Endothelial cell of umbilical vein (primary cell): Measurements from ENCODE around the gene SPG21. TPM values are rescaled to one million over a fixed set of nuclear protein-coding genes. Genes with fewer than 3 reads are reported as not detected.

Experiments used
- BruUV-seq: library from RNA; stranded (reverse); fragments of 400-500 nt; replicated peaks from 2 replicates; lab custom pipeline; 2021; lab: Mats Ljungman, UMichigan
- CTCF ChIA-PET: fragments of 300-600, 350-600 bp; sonication (Branson Sonifier 250); formaldehyde crosslinking; loops from one replicate; lab custom pipeline; 2021; ENCODE audit warnings: antibody characterized with exemption, inconsistent platforms; lab: Charles Lee
- POLR2A ChIA-PET: fragments of 300-600, 350-600 bp; sonication (Branson Sonifier 250); formaldehyde crosslinking; loops from one replicate; lab custom pipeline; 2021; ENCODE audit warnings: antibody characterized with exemption, inconsistent platforms; lab: Charles Lee
- DNase-seq: peaks from one replicate; pipeline ENCODE4 v3.0.0-alpha.2; 2011; ENCODE audit warnings: low read depth, low spot score
- FAIRE-seq: peaks from 2 replicates; lab custom pipeline; 2011; peaks lifted over from hg19 to GRCh38; lab: Jason Lieb, UNC
- H2AFZ ChIP-seq: 2 replicates; pipeline ENCODE4 v1.6.0; 2012; ENCODE audit warnings: low read depth, low read length, control low read depth, inconsistent platforms
- H3K27ac ChIP-seq: 2 replicates; pipeline ENCODE4 v1.5.1; 2011; ENCODE audit warnings: low read depth, mild to moderate bottlenecking, control low read depth, low read length, moderate library complexity; ENCODE audit not compliant: insufficient read depth
- H3K27me3 ChIP-seq, 2 experiments: 2 replicates each; pipeline versions ENCODE4 v1.6.0 to v1.6.1; 2011; ENCODE audit warnings: low read length in 2 of 2, mixed read lengths in 1 of 2; ENCODE audit not compliant: control insufficient read depth in 2 of 2, insufficient read depth in 2 of 2
- H3K36me3 ChIP-seq, 2 experiments: 2 replicates in 1 of 2; 3 replicates in 1 of 2; pipeline ENCODE4 v1.5.1; 2011; ENCODE audit warnings: low read length in 2 of 2, mild to moderate bottlenecking in 1 of 2, moderate library complexity in 1 of 2; ENCODE audit not compliant: control insufficient read depth in 2 of 2, insufficient read depth in 2 of 2; ENCODE audit errors: extremely low read depth in 1 of 2
- H3K4me1 ChIP-seq: 3 replicates; pipeline ENCODE4 v1.5.1; 2011; ENCODE audit warnings: mild to moderate bottlenecking, low read length; ENCODE audit not compliant: control insufficient read depth, insufficient read depth; ENCODE audit errors: extremely low read depth
- H3K4me2 ChIP-seq: 2 replicates; pipeline ENCODE4 v1.6.1; 2011; ENCODE audit warnings: low read length, control low read depth, mixed read lengths; ENCODE audit not compliant: insufficient read depth
- H3K4me3 ChIP-seq, 3 experiments: fragments of 200-600 bp in 1 of 3; sonication (generic), shearing (Covaris generic) in 1 of 3; replicated peaks in 1 of 3; 2 replicates each; pipeline ENCODE4 v1.5.1; 2011 to 2016; ENCODE audit warnings: control low read depth in 3 of 3, low read length in 3 of 3, mild to moderate bottlenecking in 2 of 3, inconsistent platforms in 1 of 3, low read depth in 1 of 3, moderate library complexity in 1 of 3; ENCODE audit not compliant: insufficient read depth in 1 of 3
- H3K79me2 ChIP-seq: 2 replicates; pipeline ENCODE4 v1.6.0; 2012; ENCODE audit warnings: low read length, inconsistent platforms; ENCODE audit not compliant: control insufficient read depth, insufficient read depth
- H3K9ac ChIP-seq: replicated peaks from 2 replicates; pipeline ENCODE3; 2011; ENCODE audit warnings: low read length, control low read depth; ENCODE audit not compliant: insufficient read depth; ENCODE audit errors: extremely low read depth
- H3K9me1 ChIP-seq: replicated peaks from 3 replicates; pipeline ENCODE4 v1.6.0; 2011; ENCODE audit warnings: mild to moderate bottlenecking, low read length; ENCODE audit not compliant: control insufficient read depth, insufficient read depth; ENCODE audit errors: extremely low read depth
- H3K9me3 ChIP-seq: replicated peaks from 2 replicates; pipeline ENCODE4 v1.5.1; 2012; ENCODE audit warnings: low read length, inconsistent platforms; ENCODE audit not compliant: control insufficient read depth, insufficient read depth
- H4K20me1 ChIP-seq: replicated peaks from 2 replicates; pipeline ENCODE3; 2011; ENCODE audit warnings: mild to moderate bottlenecking, low read length; ENCODE audit not compliant: control insufficient read depth, insufficient read depth; ENCODE audit errors: extremely low read depth
- CTCF ChIP-seq, 2 donors: IDR thresholded peaks; 1 replicate in 1 of 2; 2 replicates in 1 of 2; pipeline ENCODE4 v1.5.1; 2011; ENCODE audit warnings: low read length in 2 of 2, mild to moderate bottlenecking in 2 of 2, moderate library complexity in 2 of 2, control low read depth in 1 of 2, inconsistent platforms in 1 of 2, low read depth in 1 of 2; ENCODE audit not compliant: insufficient read depth in 1 of 2; ENCODE audit errors: extremely low read depth in 1 of 2
- EZH2 ChIP-seq: IDR thresholded peaks from 2 replicates; pipeline ENCODE4 v1.6.1; 2012; ENCODE audit warnings: borderline replicate concordance, low read depth, mild to moderate bottlenecking, moderate library complexity, low read length, inconsistent platforms; ENCODE audit not compliant: severe bottlenecking
- FOS ChIP-seq: IDR thresholded peaks from 2 replicates; pipeline ENCODE4 v1.6.1; 2011; ENCODE audit warnings: mild to moderate bottlenecking, low read length, moderate library complexity, borderline replicate concordance; ENCODE audit not compliant: insufficient read depth
- GATA2 ChIP-seq: IDR thresholded peaks from 2 replicates; pipeline ENCODE4 v1.7.0; 2011; ENCODE audit warnings: low read depth, mild to moderate bottlenecking, moderate library complexity, mixed read lengths, low read length; ENCODE audit not compliant: insufficient read length, insufficient read depth
- JUN ChIP-seq: IDR thresholded peaks from 2 replicates; pipeline ENCODE4 v1.6.1; 2011; ENCODE audit warnings: borderline replicate concordance, low read depth; ENCODE audit not compliant: insufficient read length, insufficient read depth
- MAX ChIP-seq: IDR thresholded peaks from 2 replicates; pipeline ENCODE4 v1.6.1; 2011; ENCODE audit not compliant: insufficient read depth, insufficient read length
- MYC ChIP-seq: IDR thresholded peaks from one replicate; pipeline ENCODE4 v1.6.1; 2011; ENCODE audit warnings: mild to moderate bottlenecking, low read depth, low read length
- POLR2A ChIP-seq: IDR thresholded peaks from 2 replicates; pipeline ENCODE4 v1.6.1; 2012; ENCODE audit warnings: low read depth, mild to moderate bottlenecking, control low read depth, low read length
- POLR2AphosphoS5 ChIP-seq: IDR thresholded peaks from 2 replicates; pipeline ENCODE4 v1.6.1; 2012; ENCODE audit warnings: low read depth, mild to moderate bottlenecking, control low read depth, low read length, moderate library complexity; ENCODE audit not compliant: insufficient read depth
- dilution Hi-C: fragments of 300-500 bp; cut with MboI; formaldehyde crosslinking; loops from one replicate; pipeline ENCODE4 v1.15.0; 2019; ENCODE audit warnings: low sequenced_read_pairs; ENCODE audit not compliant: extremely low pct_ligation_motif_present
- intact Hi-C: fragments of 100-400 bp; cut with micrococcal nuclease; formaldehyde crosslinking; loops from one replicate; pipeline ENCODE4 v1.10.0; 2022
- polyA plus RNA-seq, 4 experiments: library from polyadenylated mRNA; depleted of rRNA in 3 of 4; stranded (reverse) in 3 of 4; unstranded in 1 of 4; fragments of >200 nt; gene quantifications; 2 replicates each; pipeline versions ENCODE4 v1.2.1 to v1.2.3, GENCODE V29; 2011 to 2012; ENCODE audit warnings: missing spikeins in 1 of 4
- total RNA-seq: library from RNA; stranded (reverse); gene quantifications from 2 replicates; pipeline ENCODE4 v1.2.3, GENCODE V29; 2021

SPG21 gene
- total and polyA plus RNA-seq, 2 donors (not counting 3 experiments of a cell fraction or from before 2014, with no cell fraction given) = 70.2 to 82.5 TPM

GRCh38 chr15:64934023-64934422, 55.7 kb downstream of the SPG21 start:
- Histone ChIP-seq H3K9ac (no peak overlapping the region), H3K9me1 (no peaks in the 10 kb centered on the region), H3K36me3 (no peaks in the 10 kb centered on the region), H3K27ac (no peak overlapping the region), H3K4me2 (no peak overlapping the region), H3K27me3 (no peaks in the 10 kb centered on the region), H3K4me3 (no peak overlapping the region), H3K4me1 (peaks cover 17% of the 10 kb centered on the region), H3K79me2 (no peaks in the 10 kb centered on the region), H2AFZ (no peak overlapping the region), H3K9me3 (no peaks in the 10 kb centered on the region), H4K20me1 (no peaks in the 10 kb centered on the region)
- ChIA-PET POLR2A (interaction anchor here (0.7 kb wide), 1 partner anchor 206 kb away, joined by 11 read pairs; no protein-coding TSS in a partner anchor), CTCF (interaction anchor here (0.6 to 0.8 kb wide), 2 partner anchors 51 to 206 kb away, joined by 3 to 4 read pairs; no protein-coding TSS in a partner anchor)
- intact Hi-C loops (no loop called here), dilution Hi-C loops (no loop called here)
- TF ChIP-seq FOS (no peak), MYC (no peak), JUN (no peak), GATA2 (no peak), CTCF (IDR thresholded peaks at IDR 0.05; ENCODE audit: extremely low read depth in 1 of 2, insufficient read depth in 1 of 2, low read depth in 1 of 2, low read length in 2 of 2) (no peak), EZH2 (no peak), POLR2A (no peak), POLR2AphosphoS5 (no peak), MAX (no peak)
- no peak for DNase-seq
- FAIRE-seq = no peak
- BruUV-seq = no TSS peak
